ENCODE measurements around the gene ATP13A1. TPM values are rescaled to one million over a fixed set of nuclear protein-coding genes. Genes with fewer than 3 reads are reported as not detected.
"Not testable (repeated sequence)": the region's sequence is repeated elsewhere in the genome, so short reads cannot be mapped to it uniquely, and the experiment has no call there.

ATP13A1 gene
- polyA plus RNA-seq, 3 donors, result 47.5 to 68.2 (median 51.9) TPM

- no peak for DNase-seq (ENCODE audit: extremely low read depth in 1 of 11, low read depth in 9 of 11, low spot score in 4 of 11)
These were observed 62.6 kb downstream of the ATP13A1 start for GRCh38 chr19:19600793-19601330.

- DNase-seq (ENCODE audit: extremely low read depth in 1 of 11, low read depth in 9 of 11, low spot score in 4 of 11), result not testable (repeated sequence)
These were observed 64.6 kb downstream of the ATP13A1 start for GRCh38 chr19:19598728-19599451.

DNA sequence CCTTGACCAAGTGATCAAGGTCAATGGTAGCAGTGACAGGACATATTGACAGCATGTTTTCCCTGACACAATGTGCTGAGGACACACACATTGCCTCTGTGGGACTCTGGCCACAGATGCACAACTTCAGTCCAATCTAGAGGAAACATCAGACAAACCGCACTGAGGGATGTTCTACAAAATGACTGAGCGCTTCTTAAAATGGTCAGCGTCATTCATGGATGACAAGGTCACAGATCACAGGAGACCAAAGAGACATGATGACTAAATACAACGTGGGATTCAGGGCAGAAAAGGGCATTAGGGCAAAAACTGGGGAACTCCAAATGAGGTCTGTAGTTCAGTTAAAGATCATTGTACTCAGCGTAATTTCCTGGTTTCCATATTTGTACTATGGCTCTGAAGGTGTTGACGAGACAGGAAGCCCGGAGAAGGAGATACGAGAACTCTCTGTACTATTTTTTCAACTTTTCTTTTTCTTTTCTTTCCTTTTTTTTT lies 65.6 kb downstream of the ATP13A1 start:
- no peak for DNase-seq (ENCODE audit: extremely low read depth in 1 of 11, low read depth in 9 of 11, low spot score in 4 of 11)

Other genes starting within 250 kb of the ATP13A1 start
- 1 to 10 TPM in 2 of 3 donors, under 1 TPM in 1; 0.59 to 1.4 (median 1.3) TPM for gene TSSK6, start 148.1 kb downstream of the ATP13A1 start, polyA plus RNA-seq (ENCODE audit: insufficient read length in 3 of 3)
- 100 to 1,000 TPM; 241 to 343 (median 284) TPM for gene NDUFA13, start 147.5 kb downstream of the ATP13A1 start, polyA plus RNA-seq (ENCODE audit: insufficient read length in 3 of 3)
- 10 to 100 TPM in 1 of 3 donors, 1 to 10 TPM in 2; 6.8 to 12.4 (median 9.3) TPM for gene YJEFN3, start 134.8 kb downstream of the ATP13A1 start, polyA plus RNA-seq (ENCODE audit: insufficient read length in 3 of 3)
- under 1 TPM; 0.11 to 0.26 (median 0.12) TPM for gene CILP2, start 125.4 kb downstream of the ATP13A1 start, polyA plus RNA-seq (ENCODE audit: insufficient read length in 3 of 3)
- gene PBX4, start 45.0 kb downstream of the ATP13A1 start, polyA plus RNA-seq (ENCODE audit: insufficient read length in 3 of 3), result 1 to 10 TPM; 2.6 to 9.1 (median 4.0) TPM
- gene LPAR2, start 35.5 kb downstream of the ATP13A1 start, polyA plus RNA-seq (ENCODE audit: insufficient read length in 3 of 3), result 10 to 100 TPM; 21.6 to 34.5 (median 31.0) TPM
- 1 to 10 TPM; 3.6 to 6.9 (median 5.6) TPM for gene GMIP, start 20.0 kb downstream of the ATP13A1 start, polyA plus RNA-seq (ENCODE audit: insufficient read length in 3 of 3)
- 10 to 100 TPM; 15.3 to 15.8 (median 15.6) TPM for gene ZNF101, start 5.2 kb upstream of the ATP13A1 start, polyA plus RNA-seq (ENCODE audit: insufficient read length in 3 of 3)
- 10 to 100 TPM; 12.5 to 16.2 (median 13.9) TPM for gene ZNF14, start 69.4 kb upstream of the ATP13A1 start, polyA plus RNA-seq (ENCODE audit: insufficient read length in 3 of 3)
- gene ZNF506, start 158.1 kb upstream of the ATP13A1 start, polyA plus RNA-seq (ENCODE audit: insufficient read length in 3 of 3), result 10 to 100 TPM; 31.3 to 39.8 (median 32.1) TPM
- 10 to 100 TPM; 28.4 to 36.2 (median 30.0) TPM for gene ZNF253, start 202.2 kb upstream of the ATP13A1 start, polyA plus RNA-seq (ENCODE audit: insufficient read length in 3 of 3)
- 10 to 100 TPM; 16.4 to 19.8 (median 17.9) TPM for gene ZNF93, start 237.3 kb upstream of the ATP13A1 start, polyA plus RNA-seq (ENCODE audit: insufficient read length in 3 of 3)

All from renal cortex interstitium (tissue), 11 donors.